Activated CD4-positive, alpha-beta T cell treated with anti-CD3 and anti-CD28 coated beads, Interleukin-2, amount 10 ng/mL, durations not matched to agents 24 days and 14 days (primary cell): ENCODE measurements around the gene RFPL3. TPM values are rescaled to one million over a fixed set of nuclear protein-coding genes. Genes with fewer than 3 reads are reported as not detected.
A peak's percentile ranks its signal among the peaks of the same experiment; 100 is the strongest.
"Not testable (repeated sequence)": the region's sequence is repeated elsewhere in the genome, so short reads cannot be mapped to it uniquely, and the experiment has no call there.

Source experiments
- DNase-seq: peaks from one replicate; pipeline ENCODE4 v3.0.0; 2022
- H3K27ac Mint-ChIP-seq: one replicate; pipeline ENCODE4 v1.8.0; 2022; ENCODE audit warnings: mild to moderate bottlenecking, mixed read lengths
- H3K27me3 Mint-ChIP-seq: one replicate; pipeline ENCODE4 v1.8.0; 2022; ENCODE audit warnings: mixed read lengths
- H3K36me3 Mint-ChIP-seq: one replicate; pipeline ENCODE4 v1.8.0; 2022; ENCODE audit warnings: low read depth, mild to moderate bottlenecking, mixed read lengths
- H3K4me1 Mint-ChIP-seq: one replicate; pipeline ENCODE4 v1.8.0; 2021; ENCODE audit warnings: mixed read lengths
- H3K4me3 Mint-ChIP-seq: one replicate; pipeline ENCODE4 v1.8.0; 2022; ENCODE audit warnings: mild to moderate bottlenecking, moderate library complexity, mixed read lengths
- H3K9me3 Mint-ChIP-seq: one replicate; pipeline ENCODE4 v1.8.0; 2021; ENCODE audit warnings: mixed read lengths
- intact Hi-C: fragments of 100-400 bp; cut with micrococcal nuclease; formaldehyde crosslinking; loops from one replicate; pipeline ENCODE4 v1.15.1; 2023
- total RNA-seq: library from RNA; stranded (reverse); gene quantifications from 2 replicates; pipeline ENCODE4 v1.2.3, GENCODE V29; 2022

RFPL3 gene
- total RNA-seq: not detected in 2 replicates

- DNase-seq, H3K27ac Mint-ChIP-seq, H3K9me3 Mint-ChIP-seq: not testable (repeated sequence)
Measured at GRCh38 chr22:32357567-32357966, at the start of gene RFPL3. TSS of gene RFPL3 (plus strand) at chr22:32357867. CDS start at chr22:32358072, 205 bp downstream.

DNA sequence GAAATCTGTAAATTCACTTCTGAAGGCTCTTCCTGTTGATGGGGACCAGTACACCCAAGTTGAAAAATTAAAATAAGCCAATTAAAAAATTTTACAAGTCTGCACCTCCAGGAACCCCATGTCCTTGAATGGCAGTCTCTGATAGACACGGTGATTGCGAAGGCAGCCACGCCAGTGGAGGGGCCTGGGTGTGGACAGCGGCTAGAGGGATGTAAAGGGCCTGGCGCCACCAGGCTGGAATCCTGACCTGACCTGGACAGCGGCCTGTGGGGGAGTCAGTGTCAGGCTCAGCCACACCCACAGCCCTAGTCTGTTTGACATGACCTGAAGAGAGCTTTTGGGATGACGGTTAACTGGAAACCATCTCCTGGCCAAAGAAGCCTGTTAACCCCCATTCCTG is 49.5 kb upstream of the RFPL3 start:
- Mint-ChIP-seq H3K9me3 (no peaks in the 10 kb centered on the region), H3K4me3 (no peak overlapping the region), H3K36me3 (no peaks in the 10 kb centered on the region), H3K27ac (no peak overlapping the region), H3K27me3 (peaks cover 11% of the 10 kb centered on the region), H3K4me1 (no peaks in the 10 kb centered on the region)
- intact Hi-C loops: no loop called here
- peak; percentile 32 for DNase-seq

More at GRCh38 chr22:32357567-32357966, at the start of gene RFPL3:
- H3K27me3 Mint-ChIP-seq, H3K4me1 Mint-ChIP-seq, H3K36me3 Mint-ChIP-seq, H3K4me3 Mint-ChIP-seq, intact Hi-C loops: not testable (repeated sequence)

DNA sequence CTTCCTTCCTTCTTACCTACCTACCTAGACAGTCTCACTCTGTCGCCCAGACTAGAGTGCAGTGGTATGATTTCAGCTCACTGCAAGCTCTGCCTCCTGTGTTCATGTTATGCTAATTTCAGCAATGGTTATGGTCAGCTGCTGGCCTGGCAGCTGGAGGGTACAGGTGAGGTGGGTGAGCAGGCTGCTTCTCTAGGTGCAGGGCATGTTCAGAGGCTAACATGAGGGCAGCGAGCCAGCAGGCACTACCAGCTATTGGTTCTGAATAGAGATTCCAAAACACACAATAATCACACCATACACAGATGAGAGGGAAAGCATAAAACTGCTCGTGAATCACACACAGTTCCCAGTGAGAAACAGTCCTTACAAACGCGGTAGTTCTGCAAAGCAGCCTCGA is 48.7 kb upstream of the RFPL3 start:
- no peak overlapping the region for H3K27ac Mint-ChIP-seq
- H3K9me3 Mint-ChIP-seq: no peaks in the 10 kb centered on the region
- H3K4me1 Mint-ChIP-seq: no peaks in the 10 kb centered on the region
- H3K36me3 Mint-ChIP-seq: no peaks in the 10 kb centered on the region
- peak; percentile 11 for DNase-seq
- no peak overlapping the region for H3K4me3 Mint-ChIP-seq
- intact Hi-C loops: no loop called here
- H3K27me3 Mint-ChIP-seq: peaks cover 13% of the 10 kb centered on the region

- Mint-ChIP-seq H3K36me3 (no peaks in the 10 kb centered on the region), H3K4me1 (no peaks in the 10 kb centered on the region), H3K9me3 (no peaks in the 10 kb centered on the region), H3K4me3 (no peak overlapping the region), H3K27ac (no peak overlapping the region), H3K27me3 (peaks cover 11% of the 10 kb centered on the region)
- peak; percentile 37 for DNase-seq
- intact Hi-C loops: no loop called here
Measured at GRCh38 chr22:32309585-32310251, 47.9 kb upstream of the RFPL3 start.

GRCh38 chr22:32310777-32311176 is 46.9 kb upstream of the RFPL3 start:
- intact Hi-C loops: no loop called here
- Mint-ChIP-seq H3K4me1 (no peaks in the 10 kb centered on the region), H3K4me3 (no peak overlapping the region), H3K9me3 (no peaks in the 10 kb centered on the region), H3K27ac (no peak overlapping the region), H3K27me3 (peaks cover 16% of the 10 kb centered on the region), H3K36me3 (no peaks in the 10 kb centered on the region)
- peak; percentile 44 for DNase-seq

DNA sequence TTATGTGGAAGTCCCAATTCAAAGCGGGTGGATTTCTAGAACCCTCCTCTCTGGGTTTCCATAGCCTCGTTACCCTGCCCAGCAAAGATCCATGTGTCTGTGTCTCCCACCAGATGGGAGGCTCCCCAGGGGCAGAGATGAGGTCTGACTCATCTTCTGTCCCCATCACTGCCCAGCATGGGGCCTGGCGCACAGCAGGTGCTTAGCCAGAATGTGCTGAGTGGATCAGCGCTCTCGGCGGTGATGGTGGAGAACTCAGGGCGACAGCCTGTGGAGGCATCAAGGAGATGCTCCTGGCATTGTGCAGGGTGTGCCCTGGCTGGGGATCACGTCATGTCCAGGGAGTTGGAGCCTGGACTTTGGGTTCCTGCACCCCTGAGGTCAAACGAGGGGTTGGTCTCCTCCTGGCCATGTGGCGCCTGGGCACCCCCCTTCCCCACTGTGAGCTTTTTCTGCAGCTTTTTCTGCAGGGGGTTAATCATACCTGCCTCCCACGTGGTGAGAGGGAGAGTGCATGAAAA is 46.1 kb upstream of the RFPL3 start:
- peak; percentile 45 for DNase-seq
- intact Hi-C loops: no loop called here
- Mint-ChIP-seq H3K27me3 (peaks cover 16% of the 10 kb centered on the region), H3K4me3 (no peak overlapping the region), H3K4me1 (no peaks in the 10 kb centered on the region), H3K36me3 (no peaks in the 10 kb centered on the region), H3K9me3 (no peaks in the 10 kb centered on the region), H3K27ac (no peak overlapping the region)

DNA sequence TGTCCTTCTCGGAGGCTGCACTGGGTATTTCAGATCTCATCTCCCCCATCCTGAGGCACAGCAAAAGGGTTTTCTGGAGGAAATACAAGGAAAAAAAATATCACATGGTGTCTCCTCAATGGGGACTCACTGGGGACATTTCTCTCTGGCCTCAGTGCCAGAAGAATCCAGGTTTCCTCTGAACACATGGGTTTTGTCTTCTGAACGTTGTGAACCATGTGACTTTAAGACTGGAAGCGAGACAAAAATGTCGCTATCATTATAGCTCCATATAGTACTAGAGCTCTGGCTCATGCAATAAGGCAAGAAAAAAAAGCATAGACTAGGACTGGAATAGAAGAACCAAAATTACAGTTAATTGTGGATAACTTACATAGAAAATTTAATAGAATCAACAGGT is 44.9 kb upstream of the RFPL3 start:
- intact Hi-C loops: no loop called here
- H3K36me3 Mint-ChIP-seq: no peaks in the 10 kb centered on the region
- peaks cover 16% of the 10 kb centered on the region for H3K27me3 Mint-ChIP-seq
- H3K4me3 Mint-ChIP-seq: no peak overlapping the region
- no peaks in the 10 kb centered on the region for H3K4me1 Mint-ChIP-seq
- no peaks in the 10 kb centered on the region for H3K9me3 Mint-ChIP-seq
- no peak overlapping the region for H3K27ac Mint-ChIP-seq
- DNase-seq: peak; percentile 23

DNA sequence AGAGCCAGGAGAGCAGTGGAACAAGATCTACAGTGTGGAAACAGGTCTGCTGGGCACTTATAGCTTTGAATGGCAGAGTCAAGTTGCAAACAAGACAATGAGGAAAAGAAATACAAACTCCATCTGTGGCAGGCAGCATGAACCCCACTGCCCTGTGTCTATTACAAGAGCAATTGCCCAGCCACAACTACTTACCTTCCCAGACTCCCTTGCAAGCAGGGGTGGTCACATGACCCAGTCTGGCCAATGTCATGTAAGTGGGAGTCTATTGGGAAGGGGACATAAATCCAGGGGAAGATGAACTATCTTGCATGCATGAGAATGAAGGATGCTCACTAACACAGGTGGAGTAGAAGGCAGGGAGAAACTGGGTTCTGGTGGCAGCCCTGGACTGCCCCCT is 44.1 kb upstream of the RFPL3 start:
- intact Hi-C loops: no loop called here
- peaks cover 23% of the 10 kb centered on the region for H3K27me3 Mint-ChIP-seq
- H3K36me3 Mint-ChIP-seq: no peaks in the 10 kb centered on the region
- H3K4me3 Mint-ChIP-seq: no peak overlapping the region
- no peak for DNase-seq
- H3K4me1 Mint-ChIP-seq: no peaks in the 10 kb centered on the region
- H3K27ac Mint-ChIP-seq: no peak overlapping the region
- H3K9me3 Mint-ChIP-seq: no peaks in the 10 kb centered on the region

DNA sequence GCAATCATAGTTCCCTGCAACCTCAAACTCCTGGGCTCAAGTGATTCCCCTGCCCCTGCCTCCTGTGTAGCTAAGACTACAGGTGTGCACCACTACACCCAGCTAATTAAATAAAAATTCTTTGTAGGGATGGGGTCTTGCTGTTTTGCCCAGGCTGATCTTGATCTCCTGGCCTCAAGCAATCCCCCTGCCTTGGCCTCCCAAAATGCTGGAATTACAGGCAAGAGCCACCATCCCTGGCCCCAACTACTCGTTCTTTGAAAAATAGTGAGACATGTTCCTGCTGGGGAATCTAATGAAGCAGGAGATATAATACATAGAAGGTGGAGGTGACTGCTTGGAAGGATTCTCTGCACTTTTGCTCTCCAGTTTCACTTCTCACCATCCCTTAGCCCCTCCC is 40.1 kb upstream of the RFPL3 start:
- no peak overlapping the region for H3K4me3 Mint-ChIP-seq
- no peaks in the 10 kb centered on the region for H3K9me3 Mint-ChIP-seq
- no peaks in the 10 kb centered on the region for H3K4me1 Mint-ChIP-seq
- no peaks in the 10 kb centered on the region for H3K36me3 Mint-ChIP-seq
- peaks cover 26% of the 10 kb centered on the region for H3K27me3 Mint-ChIP-seq
- H3K27ac Mint-ChIP-seq: no peak overlapping the region
- no peak for DNase-seq
- intact Hi-C loops: no loop called here

DNA sequence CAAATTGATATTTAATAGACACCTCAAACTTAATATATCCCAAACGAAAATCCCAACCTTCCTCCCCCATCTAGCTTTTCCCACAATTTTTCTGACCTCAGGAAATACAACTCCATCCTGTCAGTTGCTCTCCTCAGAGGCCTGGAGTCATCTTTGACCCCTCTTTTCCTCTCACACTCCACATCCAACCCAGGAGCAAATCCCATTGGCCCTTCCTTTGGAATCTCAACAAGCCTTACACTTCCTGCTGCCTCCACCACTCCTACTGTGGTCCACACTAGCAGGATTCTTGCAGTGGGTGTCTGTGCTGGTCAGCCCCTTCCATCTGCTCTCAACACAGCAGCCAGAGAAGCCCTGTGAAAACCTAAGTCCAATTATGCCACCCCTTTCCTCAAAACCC is 39.3 kb upstream of the RFPL3 start:
- Mint-ChIP-seq H3K4me3 (no peak overlapping the region), H3K27ac (no peak overlapping the region), H3K4me1 (no peaks in the 10 kb centered on the region), H3K27me3 (peaks cover 26% of the 10 kb centered on the region), H3K9me3 (no peaks in the 10 kb centered on the region), H3K36me3 (no peaks in the 10 kb centered on the region)
- intact Hi-C loops: no loop called here
- no peak for DNase-seq

- Mint-ChIP-seq H3K9me3 (no peaks in the 10 kb centered on the region), H3K4me3 (no peak overlapping the region), H3K4me1 (no peaks in the 10 kb centered on the region), H3K27ac (no peak overlapping the region), H3K27me3 (peaks cover 17% of the 10 kb centered on the region), H3K36me3 (no peaks in the 10 kb centered on the region)
- DNase-seq: no peak
- intact Hi-C loops: no loop called here
Measured at GRCh38 chr22:32319861-32320406, 37.7 kb upstream of the RFPL3 start.

GRCh38 chr22:32322986-32323385 is 34.7 kb upstream of the RFPL3 start:
- no peak for DNase-seq

GRCh38 chr22:32323513-32324164 is 34.0 kb upstream of the RFPL3 start:
- Mint-ChIP-seq H3K4me3 (no peak overlapping the region), H3K4me1 (no peaks in the 10 kb centered on the region), H3K27me3 (peaks cover 3% of the 10 kb centered on the region), H3K27ac (no peak overlapping the region), H3K36me3 (no peaks in the 10 kb centered on the region), H3K9me3 (no peaks in the 10 kb centered on the region)
- intact Hi-C loops: no loop called here
- DNase-seq: no peak

More at GRCh38 chr22:32322986-32323385, 34.7 kb upstream of the RFPL3 start:
- Mint-ChIP-seq H3K4me1 (no peaks in the 10 kb centered on the region), H3K36me3 (no peaks in the 10 kb centered on the region), H3K27ac (no peak overlapping the region), H3K4me3 (no peak overlapping the region), H3K9me3 (no peaks in the 10 kb centered on the region), H3K27me3 (peaks cover 7% of the 10 kb centered on the region)
- intact Hi-C loops: no loop called here
